GM10248 (cell line): Measurements from ENCODE around the gene DHRS13.
A peak's percentile ranks its signal among the peaks of the same experiment; 100 is the strongest.

Source experiments
- CTCF ChIA-PET: fragments of 300-600 bp; sonication (Branson Sonifier 250); formaldehyde crosslinking; extraction: SDS; loops from one replicate; lab custom pipeline; 2021; ENCODE audit warnings: antibody characterized with exemption; lab: Yijun Ruan, JAX
- POLR2A ChIA-PET: fragments of 350-650 bp; sonication (Branson Sonifier 250); formaldehyde crosslinking; extraction: SDS; loops from one replicate; lab custom pipeline; 2020; ENCODE audit warnings: antibody characterized with exemption; lab: Yijun Ruan, JAX
- DNase-seq: peaks from one replicate; pipeline ENCODE4 v3.0.0; 2012; ENCODE audit errors: extremely low spot score
- TF ChIP-seq, protein P1 (sequence below): IDR thresholded peaks from 2 replicates; pipeline ENCODE4 v1.5.1; 2012; ENCODE audit warnings: mild to moderate bottlenecking, low read depth; ENCODE audit errors: extremely low read depth, missing control alignments, control extremely low read depth

DHRS13 gene

DNA sequence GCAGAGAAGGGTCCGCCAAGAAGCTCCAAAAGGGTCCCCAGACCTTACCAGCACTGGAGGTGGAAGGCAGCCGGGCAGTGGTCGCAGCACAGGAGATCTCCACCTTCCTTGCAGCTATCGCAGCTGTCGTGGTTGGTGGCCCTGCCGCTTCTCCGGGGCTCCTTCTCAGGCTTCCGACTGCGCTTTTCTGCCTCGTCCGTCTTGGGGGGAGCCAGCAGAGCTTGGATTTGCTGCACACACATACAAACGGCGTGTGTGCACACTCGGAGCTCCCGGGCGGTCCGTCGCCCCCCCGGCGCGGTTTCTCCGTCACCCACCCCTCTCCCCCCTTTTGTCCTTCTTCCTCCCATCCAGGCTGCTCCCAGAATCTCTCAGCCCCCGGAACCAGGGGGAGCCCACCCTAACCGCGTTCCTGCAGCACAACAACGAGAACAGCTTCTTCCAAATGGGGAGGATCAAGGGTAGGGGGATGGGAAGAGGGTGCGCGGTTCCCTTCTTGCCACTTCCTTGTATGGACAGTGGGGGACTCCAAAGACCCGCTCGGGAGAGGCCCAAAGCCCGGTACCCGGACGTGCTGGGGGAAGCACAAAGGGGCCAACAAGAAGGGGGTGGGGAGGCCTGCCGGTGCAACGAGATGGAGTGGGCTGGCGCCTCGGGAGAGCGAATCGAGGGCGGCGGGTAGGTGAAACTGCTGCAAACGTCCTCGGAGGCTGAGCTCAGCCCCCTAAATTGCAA lies 47.3 kb upstream of the DHRS13 start:
- peak; percentile 32 for DNase-seq
- ChIA-PET POLR2A (interaction anchor here (0.8 to 3.8 kb wide), 2 partner anchors 24 to 223 kb away, joined by 4 to 20 read pairs; partner anchors contain the start of gene TLCD1), CTCF (interaction anchor here (0.8 to 2.4 kb wide), 11 partner anchors 11 to 306 kb away, joined by 3 to 24 read pairs (median 4); partner anchors contain the start of gene TLCD1)
- TF ChIP-seq, protein P1, sequence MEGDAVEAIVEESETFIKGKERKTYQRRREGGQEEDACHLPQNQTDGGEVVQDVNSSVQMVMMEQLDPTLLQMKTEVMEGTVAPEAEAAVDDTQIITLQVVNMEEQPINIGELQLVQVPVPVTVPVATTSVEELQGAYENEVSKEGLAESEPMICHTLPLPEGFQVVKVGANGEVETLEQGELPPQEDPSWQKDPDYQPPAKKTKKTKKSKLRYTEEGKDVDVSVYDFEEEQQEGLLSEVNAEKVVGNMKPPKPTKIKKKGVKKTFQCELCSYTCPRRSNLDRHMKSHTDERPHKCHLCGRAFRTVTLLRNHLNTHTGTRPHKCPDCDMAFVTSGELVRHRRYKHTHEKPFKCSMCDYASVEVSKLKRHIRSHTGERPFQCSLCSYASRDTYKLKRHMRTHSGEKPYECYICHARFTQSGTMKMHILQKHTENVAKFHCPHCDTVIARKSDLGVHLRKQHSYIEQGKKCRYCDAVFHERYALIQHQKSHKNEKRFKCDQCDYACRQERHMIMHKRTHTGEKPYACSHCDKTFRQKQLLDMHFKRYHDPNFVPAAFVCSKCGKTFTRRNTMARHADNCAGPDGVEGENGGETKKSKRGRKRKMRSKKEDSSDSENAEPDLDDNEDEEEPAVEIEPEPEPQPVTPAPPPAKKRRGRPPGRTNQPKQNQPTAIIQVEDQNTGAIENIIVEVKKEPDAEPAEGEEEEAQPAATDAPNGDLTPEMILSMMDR, result no peak

DNA sequence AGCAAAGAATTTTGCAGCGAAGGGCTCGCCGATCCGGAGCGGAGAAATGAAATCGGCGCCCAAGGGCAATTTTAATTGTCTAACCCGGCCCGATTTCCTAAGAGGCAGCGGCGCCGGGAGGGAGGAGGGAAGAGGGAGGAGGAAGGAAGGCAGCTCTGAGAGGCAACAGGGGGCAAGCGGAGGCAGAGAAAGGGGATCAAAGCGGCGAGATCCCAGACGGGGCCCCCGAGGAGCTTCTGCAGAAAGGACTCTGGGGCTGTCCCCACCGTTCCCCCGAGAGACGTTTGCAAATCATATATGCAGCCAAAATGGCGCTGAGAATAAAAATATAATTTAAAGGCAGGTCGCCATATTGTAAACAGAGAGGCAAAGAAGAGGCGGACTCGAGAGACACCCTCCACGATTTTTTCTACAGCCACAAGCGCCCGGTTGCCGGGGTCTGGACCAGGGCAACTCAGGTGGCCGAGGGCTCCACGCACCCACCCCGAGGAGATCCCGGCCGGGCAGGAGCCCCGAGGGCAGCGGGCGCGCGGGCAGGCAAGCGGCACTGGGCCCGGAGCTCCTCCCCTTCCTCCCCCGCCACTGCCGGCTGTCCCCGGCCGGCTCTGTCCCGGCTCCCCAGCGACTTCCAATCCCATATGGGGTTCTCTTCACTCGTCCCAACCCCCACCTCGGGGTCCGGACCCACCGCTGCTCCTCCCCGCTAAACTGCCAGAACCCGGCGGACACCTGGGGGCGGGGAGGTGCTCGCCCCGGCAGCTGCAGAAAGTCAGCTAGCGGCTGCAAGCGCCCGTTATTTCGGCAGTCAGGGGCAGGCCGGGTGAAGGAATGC lies 46.5 kb upstream of the DHRS13 start:
- ChIA-PET POLR2A (interaction anchor here (0.6 to 3.8 kb wide), 4 partner anchors 23 to 230 kb away, joined by 3 to 20 read pairs (median 4); partner anchors contain the start of genes RPL23A and TLCD1), CTCF (interaction anchor here (0.7 to 2.4 kb wide), 13 partner anchors 10 to 305 kb away, joined by 3 to 24 read pairs (median 4); partner anchors contain the start of gene TLCD1)
- DNase-seq, result peak; percentile 54
- TF ChIP-seq, protein P1, result no peak

DNA sequence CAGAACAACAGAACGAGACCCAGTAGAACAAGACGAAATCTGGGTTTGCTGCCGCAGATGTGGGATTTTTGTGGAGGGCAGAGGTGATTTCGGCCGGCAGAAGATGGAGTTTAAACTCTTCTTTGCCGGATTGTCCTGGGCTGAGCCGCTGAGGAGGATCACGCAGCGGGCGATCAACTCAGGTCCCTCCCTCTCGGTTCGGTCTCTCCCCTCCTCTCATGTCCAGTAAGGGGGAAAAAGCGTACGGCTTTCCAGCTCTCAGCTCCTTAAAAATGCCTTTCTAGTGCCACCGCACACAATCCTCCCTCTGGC lies 46.0 kb upstream of the DHRS13 start:
- POLR2A ChIA-PET, result interaction anchor here (1.0 to 3.8 kb wide), 2 partner anchors 222 to 229 kb away, joined by 3 to 20 read pairs; partner anchors contain the start of genes RPL23A and TLCD1
- CTCF ChIA-PET, result interaction anchor here (1.2 to 2.4 kb wide), 7 partner anchors 9 to 222 kb away, joined by 3 to 24 read pairs (median 5); partner anchors contain the start of gene TLCD1
- DNase-seq, result no peak
- TF ChIP-seq, protein P1, result no peak

DNA sequence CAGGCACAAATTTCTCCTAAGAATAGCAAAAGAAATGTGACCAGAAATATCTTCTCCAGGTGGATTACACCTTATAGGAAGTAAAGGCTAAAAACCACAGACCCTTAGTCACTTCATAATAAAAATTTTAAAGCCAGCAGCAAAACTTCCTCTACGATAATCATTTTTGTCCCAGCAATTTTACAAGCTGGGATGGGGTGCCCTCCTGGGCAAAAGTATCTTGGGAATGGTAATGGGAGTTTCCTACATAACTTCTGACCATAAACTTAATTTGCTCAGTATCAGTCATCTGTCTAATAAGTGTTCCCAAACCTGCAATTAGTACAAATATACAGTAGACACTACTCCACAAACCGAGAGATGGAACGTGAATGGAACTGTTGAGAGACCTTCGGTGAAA lies 45.5 kb upstream of the DHRS13 start:
- DNase-seq, result no peak
- TF ChIP-seq, protein P1, result no peak
- POLR2A ChIA-PET, result interaction anchor here (3.8 kb wide), 1 partner anchor 221 kb away, joined by 20 read pairs; the partner anchor contains the start of gene TLCD1
- CTCF ChIA-PET, result interaction anchor here (1.2 to 3.6 kb wide), 2 partner anchors 11 to 221 kb away, joined by 3 to 19 read pairs; partner anchors contain the start of gene TLCD1

DNA sequence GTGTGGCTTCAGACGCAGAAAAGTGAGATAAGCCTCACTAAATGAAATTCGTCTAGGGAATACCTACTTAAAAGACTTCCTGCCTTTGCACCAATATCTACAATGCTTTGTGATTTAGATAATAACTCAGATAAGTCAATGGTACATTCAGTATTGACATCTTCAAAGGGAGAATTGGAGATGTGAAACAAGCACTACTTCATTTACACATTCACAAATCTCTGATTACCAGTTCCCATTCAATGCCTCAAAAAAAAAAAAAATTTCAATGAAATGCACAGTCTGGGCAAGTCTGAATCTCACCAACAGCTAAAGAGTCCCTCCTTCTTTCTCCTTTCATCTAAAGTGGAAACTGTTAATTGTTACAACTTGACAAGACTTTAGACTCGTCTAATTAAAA lies 44.8 kb upstream of the DHRS13 start:
- DNase-seq, result no peak
- CTCF ChIA-PET, result interaction anchor here (3.6 kb wide), 1 partner anchor 221 kb away, joined by 19 read pairs; the partner anchor contains the start of gene TLCD1
- POLR2A ChIA-PET, result no interaction called here
- TF ChIP-seq, protein P1, result no peak

DNA sequence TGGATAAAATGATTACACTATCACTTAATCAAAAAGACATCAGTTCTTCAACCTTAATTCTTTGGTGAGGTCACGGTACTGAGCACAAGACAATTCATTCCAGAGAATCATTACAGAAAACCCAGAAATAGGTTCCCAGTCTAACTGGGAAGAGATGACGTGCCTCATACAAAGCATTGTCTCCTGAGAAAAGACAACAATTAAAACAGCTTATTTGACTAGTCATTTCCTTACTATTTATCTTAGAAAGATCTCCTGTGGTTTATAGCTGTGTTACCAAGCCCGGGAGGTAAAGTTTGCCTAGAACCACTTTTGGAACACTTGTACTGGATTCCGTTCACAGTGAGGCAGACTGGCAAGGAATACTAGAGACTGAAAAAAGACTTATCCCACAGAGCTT lies 43.4 kb upstream of the DHRS13 start:
- no peak for DNase-seq
- ChIA-PET CTCF (interaction anchor here (1.1 to 3.6 kb wide), 6 partner anchors 10 to 219 kb away, joined by 3 to 19 read pairs (median 5); partner anchors contain the start of genes DHRS13 and TLCD1), POLR2A (no interaction called here)
- TF ChIP-seq, protein P1, result no peak
